K562 (cell line): Measurements from ENCODE around the gene CCDC87. TPM values are rescaled to one million over a fixed set of nuclear protein-coding genes. Genes with fewer than 3 reads are reported as not detected.
A peak's percentile ranks its signal among the peaks of the same experiment; 100 is the strongest.

Source experiments
- ATAC-seq: fragments of 200-7000 bp; cut with Tn5 transposase; 3 replicates; pipeline ENCODE4 v1.9.1; 2020; ENCODE audit warnings: moderate library complexity
- BruUV-seq: library from RNA; stranded (reverse); fragments of 400-500 nt; replicated peaks from 2 replicates; lab custom pipeline; 2021; lab: Mats Ljungman, UMichigan
- CTCF ChIA-PET: fragments of 300-600 bp; formaldehyde crosslinking; extraction: SDS; loops from one replicate; lab custom pipeline; 2021; ENCODE audit warnings: low intra/inter-chr PET ratio; lab: Yijun Ruan, JAX
- POLR2A ChIA-PET: fragments of 300-600, 350-650 bp; sonication (Branson Sonifier 250); formaldehyde crosslinking; extraction: SDS; loops from one replicate; lab custom pipeline; 2021; ENCODE audit warnings: antibody characterized with exemption, inconsistent platforms; lab: Yijun Ruan, JAX
- DNase-seq, 4 experiments: peaks; one replicate each; pipeline versions ENCODE4 v3.0.0 to v3.0.0-alpha.2; 2011 to 2018; ENCODE audit warnings: low spot score in 3 of 4, mixed read lengths in 3 of 4; ENCODE audit errors: extremely low read depth in 1 of 4
- FAIRE-seq: peaks from 2 replicates; lab custom pipeline; 2011; peaks lifted over from hg19 to GRCh38; lab: Jason Lieb, UNC
- H2AFZ ChIP-seq: 2 replicates; pipeline ENCODE4 v1.6.0; 2011; ENCODE audit warnings: low read depth, low read length, control low read depth, inconsistent platforms
- H3K27ac ChIP-seq: fragments of 200-600 bp; 3 replicates; pipeline ENCODE4 v1.8.0; 2011; ENCODE audit warnings: low read depth, mild to moderate bottlenecking, control low read depth, inconsistent platforms, low read length, moderate library complexity, mixed read lengths; ENCODE audit errors: extremely low read depth
- H3K27me3 ChIP-seq, 2 experiments: fragments of 300-600 bp in 1 of 2; 2 replicates in 1 of 2; 3 replicates in 1 of 2; pipeline versions ENCODE4 v1.6.0 to v1.8.0; 2011; ENCODE audit warnings: inconsistent platforms in 2 of 2, low read length in 2 of 2, mild to moderate bottlenecking in 1 of 2, mixed read lengths in 1 of 2, moderate library complexity in 1 of 2; ENCODE audit not compliant: control insufficient read depth in 2 of 2, insufficient read depth in 2 of 2
- H3K36me3 ChIP-seq: fragments of 300-600 bp; 3 replicates; pipeline ENCODE4 v1.8.0; 2011; ENCODE audit warnings: mild to moderate bottlenecking, low read length, inconsistent platforms; ENCODE audit not compliant: control insufficient read depth, insufficient read depth
- H3K4me1 ChIP-seq, 2 experiments: fragments of 200-600 bp in 1 of 2; replicated peaks in 1 of 2; 2 replicates in 1 of 2; 3 replicates in 1 of 2; pipeline versions ENCODE4 v1.5.1 to v1.8.0; 2011; ENCODE audit warnings: inconsistent platforms in 2 of 2, low read length in 2 of 2, mild to moderate bottlenecking in 1 of 2, mixed read lengths in 1 of 2, moderate library complexity in 1 of 2; ENCODE audit not compliant: control insufficient read depth in 2 of 2, insufficient read depth in 2 of 2
- H3K4me2 ChIP-seq: 2 replicates; pipeline ENCODE4 v1.6.1; 2011; ENCODE audit warnings: low read length, control low read depth, inconsistent platforms, mixed read lengths; ENCODE audit not compliant: insufficient read depth
- H3K4me3 ChIP-seq: fragments of 200-600 bp; sonication (generic), shearing (Covaris generic); 2 replicates; pipeline ENCODE4 v1.5.1; 2016; ENCODE audit warnings: control low read depth, inconsistent platforms
- H3K79me2 ChIP-seq: fragments of 200-600 bp; 3 replicates; pipeline ENCODE4 v1.8.0; 2011; ENCODE audit warnings: low read length, inconsistent platforms; ENCODE audit not compliant: control insufficient read depth, insufficient read depth
- H3K9ac ChIP-seq, 2 experiments: 2 replicates each; pipeline versions ENCODE4 v1.6.0 to v1.6.1; 2011; ENCODE audit warnings: low read depth in 2 of 2, low read length in 2 of 2, control low read depth in 1 of 2, inconsistent platforms in 1 of 2, mild to moderate bottlenecking in 1 of 2, mixed read lengths in 1 of 2; ENCODE audit not compliant: insufficient read depth in 1 of 2
- H3K9me1 ChIP-seq: one replicate; pipeline ENCODE4 v1.6.0; 2011; ENCODE audit warnings: inconsistent platforms, mild to moderate bottlenecking, low read length, moderate library complexity; ENCODE audit not compliant: control insufficient read depth, insufficient read depth
- H3K9me3 ChIP-seq: replicated peaks from 2 replicates; pipeline ENCODE4 v1.5.1; 2011; ENCODE audit warnings: low read depth, low read length, inconsistent platforms; ENCODE audit not compliant: control insufficient read depth, insufficient read depth
- H4K20me1 ChIP-seq: replicated peaks from 2 replicates; pipeline ENCODE4 v1.6.1; 2011; ENCODE audit warnings: low read length, inconsistent platforms, mixed read lengths; ENCODE audit not compliant: control insufficient read depth, insufficient read depth
- ARNT ChIP-seq, 2 experiments: fragments of 450-650 bp; IDR thresholded peaks; 2 replicates each; pipeline ENCODE4 v1.6.1; 2016; ENCODE audit warnings: mild to moderate bottlenecking in 1 of 2
- ATF1 ChIP-seq, 2 experiments: fragments of 450-650 bp in 1 of 2; IDR thresholded peaks; 2 replicates each; pipeline ENCODE4 v1.6.1; 2016; ENCODE audit warnings: missing compliant biosample characterization in 1 of 2, missing genetic modification characterization in 1 of 2
- ATF7 ChIP-seq: fragments of 450-650 bp; IDR thresholded peaks from 2 replicates; pipeline ENCODE4 v1.7.1; 2014; ENCODE audit warnings: mild to moderate bottlenecking, moderate library complexity
- ELF4 ChIP-seq: fragments of 450-650 bp; formaldehyde crosslinking; IDR thresholded peaks from 2 replicates; pipeline ENCODE4 v1.4.0; 2022; ENCODE audit warnings: missing genetic modification characterization
- HDAC1 ChIP-seq, 2 experiments: fragments of 450-650 bp; IDR thresholded peaks; 2 replicates each; pipeline ENCODE4 v1.6.1; 2016 to 2017; ENCODE audit warnings: inconsistent platforms in 1 of 2, mild to moderate bottlenecking in 1 of 2, moderate library complexity in 1 of 2
- KDM5B ChIP-seq: fragments of 200-600 bp; sonication (generic); IDR thresholded peaks from 2 replicates; pipeline ENCODE4 v1.6.1; 2012; ENCODE audit warnings: low read depth, mild to moderate bottlenecking, moderate library complexity, low read length, control low read depth, inconsistent platforms; ENCODE audit not compliant: insufficient replicate concordance
- KLF10 ChIP-seq: fragments of 250-450 bp; sonication (Bioruptor Pico); IDR thresholded peaks from 2 replicates; pipeline ENCODE4 v1.6.1; 2021; ENCODE audit warnings: matching md5 sums
- MEIS2 ChIP-seq: fragments of 450-650 bp; IDR thresholded peaks from 2 replicates; pipeline ENCODE4 v1.6.1; 2014; ENCODE audit warnings: mild to moderate bottlenecking; ENCODE audit not compliant: partially characterized antibody
- RBM25 ChIP-seq: fragments of 200-400 bp; formaldehyde crosslinking; IDR thresholded peaks from 2 replicates; pipeline ENCODE4 v1.6.1; 2018; ENCODE audit warnings: low read length, low read depth, moderate library complexity; ENCODE audit not compliant: severe bottlenecking
- SPI1 ChIP-seq: IDR thresholded peaks from 2 replicates; pipeline ENCODE4 v1.6.1; 2011; ENCODE audit warnings: low read depth, low read length, control low read depth, borderline replicate concordance
- TRIM24 ChIP-seq, 2 experiments: fragments of 450-650 bp; IDR thresholded peaks; 2 replicates each; pipeline ENCODE4 v1.6.1; 2016
- U2AF1 ChIP-seq: fragments of 200-400 bp; formaldehyde crosslinking; optimal IDR thresholded peaks from 2 replicates; pipeline ENCODE3; 2017; ENCODE audit warnings: mild to moderate bottlenecking, low read depth, low read length, moderate library complexity
- ZNF644 ChIP-seq: fragments of 200-800 bp; sonication (Bioruptor generic); IDR thresholded peaks from 2 replicates; pipeline ENCODE4 v1.6.1; 2016; ENCODE audit warnings: low read depth, missing genetic modification characterization, missing compliant biosample characterization
- WGBS: fragments of 100-300 bp; shearing (Covaris generic); methylation state at CpG from one replicate; pipeline ENCODE4 v1.1.6; 2016; ENCODE audit warnings: low coverage, mixed read lengths; ENCODE audit not compliant: insufficient coverage; ENCODE audit errors: missing lambda C conversion rate; 5-methylcytosine and 5-hydroxymethylcytosine counted together
- in situ Hi-C: fragments of 300-500 bp; cut with MboI; formaldehyde crosslinking; loops from 4 replicates; pipeline ENCODE4 v1.15.0; 2018; ENCODE audit warnings: inconsistent platforms, mixed read lengths
- intact Hi-C: fragments of 100-400 bp; cut with micrococcal nuclease; formaldehyde crosslinking; loops from 2 replicates; pipeline ENCODE4 v1.14.2; 2022
- polyA plus RNA-seq, 8 experiments: library from polyadenylated mRNA; depleted of rRNA in 4 of 8; stranded (reverse) in 5 of 8; unstranded in 3 of 8; fragments of >200 nt; fragmentation: Nextera tagmentation in 2 of 8; fragmentation: Illumina TruSeq in 1 of 8; extraction: Ambion mirVana in 2 of 8; extraction: Trizol in 1 of 8; gene quantifications; 2 replicates each; pipeline versions ENCODE4 v1.2.1 to v1.2.3, GENCODE V29; 2011 to 2014; ENCODE audit warnings: inconsistent platforms in 1 of 8, missing spikeins in 1 of 8
- total RNA-seq, 7 experiments: library from RNA; depleted of rRNA in 6 of 7; stranded (reverse); fragments of >200 nt in 6 of 7; fragmentation: Illumina TruSeq in 2 of 7; extraction: Trizol in 2 of 7; gene quantifications; 2 replicates each; pipeline versions ENCODE4 v1.2.1 to v1.2.3, GENCODE V29; 2011 to 2021; ENCODE audit warnings: low replicate concordance in 1 of 7
- TF ChIP-seq, protein P1 (sequence below): fragments of 450-650 bp; IDR thresholded peaks from 2 replicates; pipeline ENCODE4 v1.6.1; 2014; ENCODE audit warnings: low read depth, mild to moderate bottlenecking, moderate library complexity, borderline replicate concordance
- TF ChIP-seq, protein P2 (sequence below), 2 experiments: fragments of 450-650 bp in 1 of 2; sonication (generic) in 1 of 2; formaldehyde crosslinking in 1 of 2; IDR thresholded peaks in 1 of 2; conservative IDR thresholded peaks in 1 of 2; 2 replicates each; pipeline versions ENCODE4 v1.6.1 to v1.8.1; 2016 to 2023; ENCODE audit warnings: mild to moderate bottlenecking in 2 of 2, moderate library complexity in 2 of 2, inconsistent platforms in 1 of 2, missing genetic modification reagents in 1 of 2
- TF ChIP-seq, protein P3 (sequence below), 2 experiments: fragments of 450-650 bp in 1 of 2; sonication (generic) in 1 of 2; formaldehyde crosslinking; conservative IDR thresholded peaks; 2 replicates each; pipeline versions ENCODE4 v1.4.0 to v1.8.1; 2020 to 2022; ENCODE audit warnings: mild to moderate bottlenecking in 1 of 2, missing genetic modification reagents in 1 of 2

CCDC87 gene
- total and polyA plus RNA-seq, 9 of the 15 experiments (the other 6 are each of a cell fraction or from before 2014, with no cell fraction given) = 0.03 to 0.44 (median 0.15) TPM; not detected in 1

DNA sequence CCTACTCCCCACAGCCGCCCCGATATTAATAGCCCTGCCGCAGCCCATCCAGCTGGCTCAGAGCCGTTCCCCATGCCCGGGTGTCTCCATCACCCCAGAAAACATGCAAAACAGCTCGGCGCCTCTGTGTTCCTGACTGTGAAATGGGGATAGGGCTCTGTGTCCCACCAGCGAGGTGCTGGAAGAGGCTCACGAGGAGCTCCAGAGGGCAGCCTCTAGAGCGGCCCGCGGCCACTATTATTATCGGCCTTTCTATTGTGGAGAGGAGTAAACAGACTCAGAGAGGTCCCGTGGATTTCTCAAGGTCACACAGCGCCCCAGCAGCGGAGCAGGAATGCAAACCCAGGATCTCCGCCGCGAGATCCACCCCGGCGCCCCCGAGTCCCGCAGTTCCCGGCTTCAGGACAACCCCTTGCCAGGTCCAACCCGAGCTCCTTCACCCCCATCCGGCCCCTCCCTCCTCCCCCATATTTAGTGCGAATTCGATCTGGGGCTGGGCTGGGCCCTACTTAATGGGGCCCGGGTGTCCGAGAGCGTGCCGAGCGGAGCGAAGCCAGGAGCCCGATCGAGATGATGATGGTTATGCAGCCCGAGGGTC is 46.4 kb downstream of the CCDC87 start, which contains the start of gene ACTN3 (continued):
- TF ChIP-seq ATF1 (CRISPR knock-in tag; IDR thresholded peaks at IDR 0.05) (no peak), ATF1 (tag; IDR thresholded peaks at IDR 0.05) (no peak), TRIM24 (IDR thresholded peaks at IDR 0.05) (0 out of 4 replicates have a peak, but pooled peaks of 1 of the 2 experiments have one; percentile 5), ZNF644 (no peak), HDAC1 (IDR thresholded peaks at IDR 0.05) (peak in 1 of 2 experiments; percentile 84; a peak in 2 of 4 replicates), ARNT (IDR thresholded peaks at IDR 0.05) (0 out of 4 replicates have a peak, but pooled peaks of 1 of the 2 experiments have one; percentile 63), RBM25 (peak; percentile 92)
- TF ChIP-seq, protein P1, sequence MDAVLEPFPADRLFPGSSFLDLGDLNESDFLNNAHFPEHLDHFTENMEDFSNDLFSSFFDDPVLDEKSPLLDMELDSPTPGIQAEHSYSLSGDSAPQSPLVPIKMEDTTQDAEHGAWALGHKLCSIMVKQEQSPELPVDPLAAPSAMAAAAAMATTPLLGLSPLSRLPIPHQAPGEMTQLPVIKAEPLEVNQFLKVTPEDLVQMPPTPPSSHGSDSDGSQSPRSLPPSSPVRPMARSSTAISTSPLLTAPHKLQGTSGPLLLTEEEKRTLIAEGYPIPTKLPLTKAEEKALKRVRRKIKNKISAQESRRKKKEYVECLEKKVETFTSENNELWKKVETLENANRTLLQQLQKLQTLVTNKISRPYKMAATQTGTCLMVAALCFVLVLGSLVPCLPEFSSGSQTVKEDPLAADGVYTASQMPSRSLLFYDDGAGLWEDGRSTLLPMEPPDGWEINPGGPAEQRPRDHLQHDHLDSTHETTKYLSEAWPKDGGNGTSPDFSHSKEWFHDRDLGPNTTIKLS = no peak

DNA sequence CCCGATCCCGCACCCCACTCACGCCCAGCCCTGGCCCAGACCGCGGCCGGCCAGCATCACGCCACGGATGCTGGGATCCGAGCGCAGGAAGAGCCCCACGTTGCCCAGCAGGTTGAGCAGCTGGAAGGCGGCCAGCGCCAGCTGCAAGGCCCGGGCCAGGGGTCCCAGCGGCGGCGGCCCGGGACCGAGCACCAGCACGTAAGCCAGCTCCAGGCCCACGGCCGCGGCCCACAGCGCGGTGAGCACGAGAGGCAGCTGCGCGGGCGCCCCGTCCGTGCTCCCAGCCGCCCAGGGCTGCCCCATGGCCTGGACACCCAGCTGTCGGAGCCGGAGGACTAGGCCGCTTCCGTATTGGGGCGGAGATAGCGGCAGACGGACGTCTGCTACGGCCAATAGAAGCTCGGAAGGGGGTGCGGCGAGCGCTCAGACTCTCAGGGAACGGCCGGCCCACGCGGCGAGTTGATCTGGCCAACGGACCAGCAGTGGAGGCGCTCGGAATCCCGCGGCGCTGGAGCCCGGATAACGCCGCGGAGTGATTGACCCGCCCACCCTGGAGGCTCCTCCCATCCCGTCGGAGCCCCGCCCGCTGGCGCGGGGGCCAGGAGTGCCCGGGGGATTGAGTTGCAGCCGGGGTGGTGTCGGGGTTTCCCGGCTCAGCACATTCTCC is 47.0 kb downstream of the CCDC87 start, which contains the start of gene ZDHHC24:
Gene ZDHHC24 (minus strand): TSS at position 348 of the 667 bp plus-strand sequence. CDS start 45 bp downstream, at position 303.
- Histone ChIP-seq H4K20me1 (no peaks in the 10 kb centered on the region), H3K79me2 (peaks cover 6% of the 10 kb centered on the region; the same call in 1 of the 3 replicates), H3K9ac (peak within 1 kb of the TSS; percentile 81 to 98), H2AFZ (peak within 1 kb of the TSS; percentile 81), H3K4me1 (peaks cover 0 to 38% of the 10 kb centered on the region in 2 experiments; a peak in 4 of 5 replicates), H3K4me3 (peak within 1 kb of the TSS; percentile 94), H3K4me2 (peak within 1 kb of the TSS; percentile 75), H3K36me3 (peaks cover 5% of the 10 kb centered on the region; the same call in 1 of the 3 replicates), H3K27me3 (peaks cover 0 to 4% of the 10 kb centered on the region in 2 experiments; a peak in 1 of 5 replicates), H3K9me1 (no peaks in the 10 kb centered on the region), H3K9me3 (no peaks in the 10 kb centered on the region), H3K27ac (peak within 1 kb of the TSS; percentile 73)
- DNase-seq (peak; percentile 97 to 99 (median 98)), ATAC-seq (peak; percentile 99), FAIRE-seq (peak; percentile 98)
- WGBS = 0% methylated on average over 35 of the region's 71 CpGs
- POLR2A ChIA-PET = interaction anchor here (0.6 to 1.8 kb wide), 10 partner anchors 9 to 132 kb away, joined by 3 to 12 read pairs (median 5); partner anchors contain the start of gene RBM4B
- intact Hi-C loops = no loop called here
- BruUV-seq = no TSS peak
- in situ Hi-C loops = no loop called here
- CTCF ChIA-PET = no interaction called here
- no peak for TF ChIP-seq KLF10 (CRISPR knock-in tag)
- peak; percentile 5 for TF ChIP-seq ATF7
- peak; percentile 45; the same call in 1 of the 2 replicates for TF ChIP-seq SPI1
- peak; percentile 49 for TF ChIP-seq U2AF1
- peak; percentile 99 for TF ChIP-seq ELF4
- TF ChIP-seq, protein P2, sequence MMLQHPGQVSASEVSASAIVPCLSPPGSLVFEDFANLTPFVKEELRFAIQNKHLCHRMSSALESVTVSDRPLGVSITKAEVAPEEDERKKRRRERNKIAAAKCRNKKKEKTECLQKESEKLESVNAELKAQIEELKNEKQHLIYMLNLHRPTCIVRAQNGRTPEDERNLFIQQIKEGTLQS (IDR thresholded peaks at IDR 0.05) = no peak
- TF ChIP-seq, protein P2 (CRISPR knock-in tag; conservative IDR thresholded peaks at IDR 0.05) = no peak
- TF ChIP-seq ATF1 (CRISPR knock-in tag; IDR thresholded peaks at IDR 0.05) = no peak
- peak; percentile 79 for TF ChIP-seq ATF1 (tag; IDR thresholded peaks at IDR 0.05)
- peak; percentile 86 for TF ChIP-seq MEIS2
- TF ChIP-seq KDM5B = peak; percentile 49
- TF ChIP-seq, protein P3, sequence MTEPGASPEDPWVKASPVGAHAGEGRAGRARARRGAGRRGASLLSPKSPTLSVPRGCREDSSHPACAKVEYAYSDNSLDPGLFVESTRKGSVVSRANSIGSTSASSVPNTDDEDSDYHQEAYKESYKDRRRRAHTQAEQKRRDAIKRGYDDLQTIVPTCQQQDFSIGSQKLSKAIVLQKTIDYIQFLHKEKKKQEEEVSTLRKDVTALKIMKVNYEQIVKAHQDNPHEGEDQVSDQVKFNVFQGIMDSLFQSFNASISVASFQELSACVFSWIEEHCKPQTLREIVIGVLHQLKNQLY (CRISPR knock-in tag; conservative IDR thresholded peaks at IDR 0.05) = no peak
